ENCODE results near the gene MPIG6B.

The MPIG6B gene

DNA sequence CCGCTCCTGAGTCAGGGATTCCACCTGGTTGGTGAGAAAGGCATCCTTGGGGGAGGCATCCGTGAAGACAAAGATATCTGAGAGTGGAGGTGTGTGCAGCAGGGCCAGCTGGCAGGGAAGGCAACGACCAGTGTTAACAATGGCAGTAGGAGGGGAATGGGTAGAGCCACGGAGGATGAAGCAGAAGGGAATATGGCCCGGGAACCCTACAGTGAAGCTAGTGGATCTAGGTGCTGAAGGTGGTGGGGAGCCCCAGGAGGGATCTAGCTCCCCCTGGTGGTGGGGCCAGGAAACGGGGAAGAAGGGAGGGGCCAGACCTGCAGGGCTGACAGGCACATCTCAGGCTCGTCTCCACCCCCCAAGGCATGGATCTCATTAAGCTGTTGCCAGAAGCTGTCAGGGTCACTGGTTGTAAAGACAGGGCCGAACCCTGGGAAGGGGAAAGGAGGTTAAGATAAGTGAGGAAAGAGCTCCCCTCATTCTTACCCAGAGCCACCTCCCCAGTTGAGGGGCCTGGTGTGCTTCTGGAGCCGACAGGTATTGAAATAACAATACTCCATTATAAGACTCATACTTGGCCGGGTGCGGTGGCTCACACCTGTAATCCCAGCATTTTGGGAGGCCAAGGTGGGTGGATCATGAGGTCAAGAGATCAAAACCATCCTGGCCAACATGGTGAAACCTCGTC, 46.7 kb downstream of the MPIG6B start:
- DNase-seq: peak; percentile 73 to 75

DNA sequence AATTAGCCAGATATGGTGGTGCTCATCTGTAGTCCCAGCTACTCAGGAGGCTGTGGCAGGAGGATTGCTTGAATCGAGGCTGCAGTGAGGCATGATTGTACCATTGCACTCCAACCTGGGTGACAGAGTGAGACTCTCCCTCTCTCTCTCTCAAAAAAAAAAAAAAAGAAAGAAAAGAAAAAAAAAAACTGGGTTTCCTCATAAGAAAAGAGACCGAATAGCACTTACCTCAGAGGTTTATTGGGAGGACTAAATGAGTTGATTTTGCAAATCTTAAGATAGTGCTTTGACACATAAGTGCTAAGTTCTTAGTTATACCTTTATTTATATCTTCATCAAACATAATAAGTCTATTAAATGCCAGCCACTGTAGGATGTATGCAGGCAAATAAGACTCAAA, 47.7 kb downstream of the MPIG6B start:
- no peak for DNase-seq

DNA sequence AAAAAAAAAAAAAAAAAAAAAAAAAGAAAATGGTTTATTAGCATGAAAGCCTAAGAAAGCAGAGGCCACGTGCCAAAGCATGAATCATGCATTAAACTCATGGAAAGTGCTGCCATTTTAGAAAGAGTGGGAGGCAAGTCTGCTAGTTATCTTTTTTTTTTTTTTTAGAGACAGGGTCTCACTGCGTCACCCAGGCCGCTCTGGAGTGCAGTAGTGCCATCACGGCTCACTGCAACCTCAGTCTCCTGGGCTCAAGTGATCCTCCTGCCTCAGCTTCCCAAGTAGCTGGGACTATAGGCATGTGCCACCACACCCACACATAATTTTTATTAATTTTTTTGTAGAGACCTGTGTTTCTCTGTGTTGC, 48.8 kb downstream of the MPIG6B start:
- DNase-seq: peak in 1 of 2 experiments; percentile 76

DNA sequence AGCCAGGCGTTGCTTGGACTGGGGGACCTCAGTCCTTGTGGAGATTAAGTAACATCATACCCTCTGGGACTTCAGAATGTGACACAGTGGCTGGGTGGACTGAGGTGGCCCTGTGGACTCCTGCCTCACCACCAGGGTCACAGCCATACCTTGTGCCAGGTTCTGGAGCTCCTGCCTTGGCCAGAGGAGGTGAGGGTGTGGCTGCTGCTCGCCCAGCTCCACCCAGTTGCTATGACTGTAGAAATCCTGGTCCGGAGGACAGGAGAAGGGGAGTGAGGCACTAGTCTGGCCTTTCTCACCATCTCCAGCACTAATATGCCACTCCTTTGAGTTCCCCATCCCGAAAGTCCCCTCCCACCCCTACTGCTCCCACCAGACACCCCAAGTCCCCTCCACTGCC, 52.0 kb downstream of the MPIG6B start:
- DNase-seq: no peak

DNA sequence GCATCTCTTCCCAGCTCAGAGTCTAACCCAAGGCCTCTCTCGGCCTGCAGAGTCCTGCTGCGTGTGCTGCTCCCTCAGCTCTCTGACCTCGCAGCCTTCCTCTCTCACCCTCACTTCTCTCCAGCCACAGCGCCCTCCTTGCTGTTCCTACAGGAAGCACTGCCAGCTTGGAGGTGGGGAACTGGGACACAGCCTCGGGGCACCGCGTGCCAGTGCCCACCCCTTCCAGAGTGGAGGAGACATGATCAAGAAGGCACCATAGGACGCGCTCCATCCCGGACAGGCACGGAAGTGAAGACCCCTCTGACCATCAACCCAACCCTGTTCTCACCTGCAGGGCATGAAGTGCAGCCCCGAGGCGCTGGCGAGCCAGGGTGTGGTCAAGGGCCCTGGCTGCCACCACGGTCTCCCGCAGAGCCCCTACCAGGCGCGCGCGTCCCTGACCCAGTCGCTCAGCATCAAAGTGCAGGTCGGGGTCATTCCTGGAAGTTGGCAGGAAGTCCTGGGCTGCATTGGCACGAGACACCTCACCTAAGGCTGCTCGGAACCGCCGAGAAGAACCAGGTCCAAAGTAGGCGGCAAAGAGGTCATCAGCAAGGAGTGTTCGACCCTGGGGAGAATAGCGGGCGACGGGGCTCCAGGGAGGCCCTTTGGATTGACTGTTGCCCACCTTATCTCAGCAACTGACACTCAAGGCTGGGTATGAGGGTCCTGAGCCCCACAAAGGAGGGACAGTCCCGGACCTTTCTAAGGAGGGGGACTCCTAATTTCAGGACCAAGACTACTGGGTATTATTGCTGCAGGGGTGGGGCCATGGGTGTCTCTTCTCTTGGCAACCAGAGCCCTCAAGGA, 52.7 kb downstream of the MPIG6B start:
- no peak for DNase-seq

All from stimulated activated CD4-positive, alpha-beta T cell treated with anti-CD3 and anti-CD28 coated beads, Interleukin-4, amount 100 ng/mL, for 4 hours (primary cell).